Hepatocyte (in vitro differentiated cells): ENCODE results near the gene NEU3. TPM values are rescaled to one million over a fixed set of nuclear protein-coding genes. Genes with fewer than 3 reads are reported as not detected.

Experiments used
- DNase-seq: peaks from one replicate; pipeline ENCODE4 v3.0.0-alpha.2; 2016; ENCODE audit warnings: low spot score
- H2AFZ ChIP-seq: fragments of 200-600 bp; sonication (generic); 2 replicates; pipeline ENCODE4 v1.6.0; 2016; ENCODE audit warnings: antibody characterized with exemption, mild to moderate bottlenecking
- H3K27ac ChIP-seq: fragments of 200-600 bp; sonication (generic); 2 replicates; pipeline ENCODE4 v1.5.1; 2016; ENCODE audit warnings: mild to moderate bottlenecking
- H3K27me3 ChIP-seq: fragments of 200-600 bp; sonication (generic); 2 replicates; pipeline ENCODE4 v1.6.1; 2016
- H3K36me3 ChIP-seq: fragments of 200-600 bp; sonication (generic); replicated peaks from 2 replicates; pipeline ENCODE4 v1.5.1; 2016; ENCODE audit warnings: low read depth; ENCODE audit not compliant: insufficient read depth
- H3K4me1 ChIP-seq: fragments of 200-600 bp; sonication (generic); 2 replicates; pipeline ENCODE4 v1.5.1; 2016; ENCODE audit warnings: mild to moderate bottlenecking, moderate library complexity; ENCODE audit not compliant: insufficient read depth
- H3K4me2 ChIP-seq: fragments of 200-600 bp; sonication (generic); 2 replicates; pipeline ENCODE4 v1.6.0; 2016
- H3K4me3 ChIP-seq: fragments of 200-600 bp; sonication (generic); 2 replicates; pipeline ENCODE4 v1.5.1; 2016; ENCODE audit warnings: mild to moderate bottlenecking
- H3K79me2 ChIP-seq: fragments of 200-600 bp; sonication (generic); 2 replicates; pipeline ENCODE4 v1.6.0; 2017; ENCODE audit warnings: mild to moderate bottlenecking
- H3K9me2 ChIP-seq: fragments of 200-600 bp; sonication (generic); replicated peaks from 2 replicates; pipeline ENCODE4 v1.6.0; 2017; ENCODE audit warnings: mild to moderate bottlenecking; ENCODE audit not compliant: insufficient read depth
- H3K9me3 ChIP-seq: fragments of 200-600 bp; sonication (generic); 2 replicates; pipeline ENCODE4 v1.5.1; 2016; ENCODE audit warnings: low read depth, mild to moderate bottlenecking
- H4K20me1 ChIP-seq: fragments of 200-600 bp; sonication (generic); 2 replicates; pipeline ENCODE4 v1.6.0; 2016; ENCODE audit warnings: mild to moderate bottlenecking; ENCODE audit not compliant: insufficient read depth, poor library complexity, severe bottlenecking
- EZH2 ChIP-seq: fragments of 200-600 bp; sonication (generic); IDR thresholded peaks from 2 replicates; pipeline ENCODE4 v1.6.1; 2016; ENCODE audit warnings: antibody characterized with exemption, mild to moderate bottlenecking, borderline replicate concordance
- EZH2phosphoT487 ChIP-seq: fragments of 200-600 bp; sonication (generic); IDR thresholded peaks from one replicate; pipeline ENCODE4 v1.6.1; 2018; ENCODE audit warnings: antibody characterized with exemption, mild to moderate bottlenecking, low read depth, moderate library complexity; ENCODE audit not compliant: unreplicated experiment, severe bottlenecking
- WGBS: methylation state at CpG from one replicate; pipeline ENCODE4 v1.1.6; 2016; ENCODE audit warnings: low lambda C conversion rate; ENCODE audit errors: missing lambda C conversion rate; 5-methylcytosine and 5-hydroxymethylcytosine counted together
- polyA plus RNA-seq: library from polyadenylated mRNA; unstranded; fragments of >200 nt; fragmentation: Nextera tagmentation; extraction: Ambion mirVana; gene quantifications from 2 replicates; pipeline ENCODE4 v1.2.1, GENCODE V29; 2016
- total RNA-seq: library from RNA; depleted of rRNA; stranded (reverse); fragments of >200 nt; gene quantifications from 2 replicates; pipeline ENCODE4 v1.2.3, GENCODE V29; 2014
- TF ChIP-seq, protein P1 (sequence below): fragments of 200-600 bp; sonication (generic); IDR thresholded peaks from 2 replicates; pipeline ENCODE4 v1.5.1; 2016; ENCODE audit warnings: antibody characterized with exemption, mild to moderate bottlenecking; ENCODE audit not compliant: poor library complexity

The NEU3 gene
- total and polyA plus RNA-seq, 2 experiments from 2014 or later = 4.3 to 11.7 TPM

GRCh38 chr11:75052457-75052856 is 63.7 kb downstream of the NEU3 start:
- Histone ChIP-seq H3K79me2 (no peaks in the 10 kb centered on the region), H4K20me1 (no peaks in the 10 kb centered on the region), H3K36me3 (no peaks in the 10 kb centered on the region), H3K4me3 (no peak overlapping the region), H3K27ac (no peak overlapping the region), H3K9me2 (no peaks in the 10 kb centered on the region), H3K27me3 (no peaks in the 10 kb centered on the region), H3K9me3 (no peaks in the 10 kb centered on the region), H2AFZ (no peak overlapping the region), H3K4me2 (no peak overlapping the region), H3K4me1 (no peaks in the 10 kb centered on the region)
- TF ChIP-seq, protein P1, sequence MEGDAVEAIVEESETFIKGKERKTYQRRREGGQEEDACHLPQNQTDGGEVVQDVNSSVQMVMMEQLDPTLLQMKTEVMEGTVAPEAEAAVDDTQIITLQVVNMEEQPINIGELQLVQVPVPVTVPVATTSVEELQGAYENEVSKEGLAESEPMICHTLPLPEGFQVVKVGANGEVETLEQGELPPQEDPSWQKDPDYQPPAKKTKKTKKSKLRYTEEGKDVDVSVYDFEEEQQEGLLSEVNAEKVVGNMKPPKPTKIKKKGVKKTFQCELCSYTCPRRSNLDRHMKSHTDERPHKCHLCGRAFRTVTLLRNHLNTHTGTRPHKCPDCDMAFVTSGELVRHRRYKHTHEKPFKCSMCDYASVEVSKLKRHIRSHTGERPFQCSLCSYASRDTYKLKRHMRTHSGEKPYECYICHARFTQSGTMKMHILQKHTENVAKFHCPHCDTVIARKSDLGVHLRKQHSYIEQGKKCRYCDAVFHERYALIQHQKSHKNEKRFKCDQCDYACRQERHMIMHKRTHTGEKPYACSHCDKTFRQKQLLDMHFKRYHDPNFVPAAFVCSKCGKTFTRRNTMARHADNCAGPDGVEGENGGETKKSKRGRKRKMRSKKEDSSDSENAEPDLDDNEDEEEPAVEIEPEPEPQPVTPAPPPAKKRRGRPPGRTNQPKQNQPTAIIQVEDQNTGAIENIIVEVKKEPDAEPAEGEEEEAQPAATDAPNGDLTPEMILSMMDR = no peak
- TF ChIP-seq EZH2 (no peak), EZH2phosphoT487 (no peak)
- WGBS = 100% methylated on average over 1 of the region's 1 CpG
- no peak for DNase-seq

DNA sequence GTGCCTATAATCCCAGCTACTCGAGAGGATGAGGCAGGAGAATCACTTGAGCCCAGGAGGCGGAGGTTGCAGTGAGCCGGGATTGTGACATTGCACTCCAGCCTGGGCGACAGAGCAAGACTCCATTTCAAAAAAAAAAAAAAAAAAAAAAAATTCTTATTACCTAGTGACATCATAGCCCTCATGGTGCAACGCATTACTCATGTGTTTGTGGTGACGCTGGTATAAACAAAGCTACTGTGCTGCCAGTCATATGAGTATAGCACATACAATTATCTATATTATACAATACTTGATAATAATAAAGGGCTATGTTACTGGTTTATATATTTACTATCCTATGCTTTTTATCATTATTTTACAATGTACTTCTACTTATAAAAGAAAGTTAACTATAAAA is 66.8 kb downstream of the NEU3 start:
- Histone ChIP-seq H3K9me3 (no peaks in the 10 kb centered on the region), H3K27me3 (no peaks in the 10 kb centered on the region), H3K4me1 (no peaks in the 10 kb centered on the region), H3K4me3 (no peak overlapping the region), H3K36me3 (no peaks in the 10 kb centered on the region), H3K4me2 (no peak overlapping the region), H3K79me2 (no peaks in the 10 kb centered on the region), H3K9me2 (no peaks in the 10 kb centered on the region), H4K20me1 (no peaks in the 10 kb centered on the region), H2AFZ (no peak overlapping the region), H3K27ac (no peak overlapping the region)
- TF ChIP-seq, protein P1 = no peak
- TF ChIP-seq EZH2 (no peak), EZH2phosphoT487 (no peak)
- WGBS = 93% methylated on average over 4 of the region's 6 CpGs
- no peak for DNase-seq

DNA sequence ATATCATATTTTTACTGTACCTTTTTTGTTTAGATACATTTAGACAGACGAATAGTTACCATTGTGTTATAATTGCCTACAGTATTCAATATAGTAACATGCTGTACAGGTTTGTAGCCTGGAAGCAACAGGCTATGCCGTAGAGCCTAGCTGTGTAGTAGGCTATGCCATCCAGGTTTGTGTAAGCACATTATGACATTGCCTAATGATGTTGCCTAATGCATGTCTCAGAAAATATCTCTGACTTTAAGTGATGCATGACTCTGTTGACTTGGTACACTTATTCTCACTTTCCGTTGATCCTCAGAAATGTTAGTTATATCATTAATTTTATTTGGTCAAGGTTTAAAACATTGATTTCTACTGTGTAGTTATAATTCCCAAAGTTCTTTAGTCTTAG is 68.1 kb downstream of the NEU3 start:
- 82% methylated on average over 3 of the region's 3 CpGs for WGBS

More for the DNA sequence above, 68.1 kb downstream of the NEU3 start:
- H4K20me1 ChIP-seq = no peaks in the 10 kb centered on the region
- no peaks in the 10 kb centered on the region for H3K27me3 ChIP-seq
- no peaks in the 10 kb centered on the region for H3K36me3 ChIP-seq
- no peaks in the 10 kb centered on the region for H3K79me2 ChIP-seq
- H3K4me2 ChIP-seq = no peak overlapping the region
- H3K27ac ChIP-seq = no peak overlapping the region
- H3K9me3 ChIP-seq = no peaks in the 10 kb centered on the region
- H3K9me2 ChIP-seq = no peaks in the 10 kb centered on the region
- TF ChIP-seq, protein P1 = no peak
- TF ChIP-seq EZH2phosphoT487 (no peak), EZH2 (no peak)
- H3K4me1 ChIP-seq = no peaks in the 10 kb centered on the region
- H3K4me3 ChIP-seq = no peak overlapping the region
- H2AFZ ChIP-seq = no peak overlapping the region
- no peak for DNase-seq
